SK-N-SH treated with all-trans-retinoic acid at 6 μM for 48 hours (cell line): ENCODE results near the gene CEMIP.

Experiments used
- ATAC-seq: fragments of 200-7000 bp; cut with Tn5 transposase; 3 replicates; pipeline ENCODE4 v1.9.1; 2020; ENCODE audit warnings: mild to moderate bottlenecking, moderate library complexity
- ARNTL ChIP-seq: fragments of 450-650 bp; formaldehyde crosslinking; IDR thresholded peaks from 2 replicates; pipeline ENCODE4 v1.5.0; 2020; ENCODE audit warnings: low read depth, mild to moderate bottlenecking, moderate library complexity, borderline replicate concordance
- BACH2 ChIP-seq: fragments of 250-450 bp; sonication (Bioruptor Pico); IDR thresholded peaks from 2 replicates; pipeline ENCODE4 v1.9.0; 2021; ENCODE audit warnings: mild to moderate bottlenecking, borderline replicate concordance
- CREB5 ChIP-seq: fragments of 250-450 bp; sonication (Bioruptor Pico); IDR thresholded peaks from 2 replicates; pipeline ENCODE4 v1.5.1; 2020; ENCODE audit warnings: low read depth, mild to moderate bottlenecking, moderate library complexity
- CSDC2 ChIP-seq: fragments of 250-450 bp; sonication (Bioruptor Pico); IDR thresholded peaks from 2 replicates; pipeline ENCODE4 v1.5.0; 2020; ENCODE audit warnings: mild to moderate bottlenecking, moderate library complexity
- CSRNP3 ChIP-seq: fragments of 250-450 bp; sonication (Bioruptor Pico); IDR thresholded peaks from 2 replicates; pipeline ENCODE4 v1.5.1; 2021; ENCODE audit warnings: mild to moderate bottlenecking, moderate library complexity
- ESRRG ChIP-seq: fragments of 250-450 bp; sonication (Bioruptor Pico); IDR thresholded peaks from 2 replicates; pipeline ENCODE4 v1.6.1; 2021; ENCODE audit warnings: mild to moderate bottlenecking
- GLIS3 ChIP-seq: fragments of 250-450 bp; sonication (Bioruptor Pico); IDR thresholded peaks from 2 replicates; pipeline ENCODE4 v1.5.0; 2020; ENCODE audit warnings: mild to moderate bottlenecking, moderate library complexity
- ISL1 ChIP-seq: fragments of 250-450 bp; sonication (Bioruptor Pico); IDR thresholded peaks from 2 replicates; pipeline ENCODE4 v2.1.2; 2022; ENCODE audit warnings: mild to moderate bottlenecking, moderate library complexity
- PATZ1 ChIP-seq: fragments of 250-450 bp; sonication (Bioruptor Pico); IDR thresholded peaks from 2 replicates; pipeline ENCODE4 v1.8.0; 2020; ENCODE audit warnings: mild to moderate bottlenecking, moderate library complexity, borderline replicate concordance
- POU6F1 ChIP-seq: fragments of 250-450 bp; sonication (Bioruptor Pico); IDR thresholded peaks from 2 replicates; pipeline ENCODE4 v1.8.0; 2021; ENCODE audit warnings: low read depth, mild to moderate bottlenecking, moderate library complexity, borderline replicate concordance
- PPARA ChIP-seq: fragments of 250-450 bp; sonication (Bioruptor Pico); IDR thresholded peaks from 2 replicates; pipeline ENCODE4 v1.5.0; 2020; ENCODE audit warnings: mild to moderate bottlenecking, borderline replicate concordance
- RARB ChIP-seq: fragments of 250-450 bp; sonication (Bioruptor Pico); IDR thresholded peaks from 2 replicates; pipeline ENCODE4 v1.8.0; 2021; ENCODE audit warnings: mild to moderate bottlenecking, moderate library complexity
- SNAI2 ChIP-seq: fragments of 250-450 bp; sonication (Bioruptor Pico); IDR thresholded peaks from 2 replicates; pipeline ENCODE4 v1.5.0; 2020; ENCODE audit warnings: mild to moderate bottlenecking, moderate library complexity
- TCF4 ChIP-seq: fragments of 250-450 bp; sonication (Bioruptor Pico); IDR thresholded peaks from 2 replicates; pipeline ENCODE4 v1.8.0; 2021; ENCODE audit warnings: mild to moderate bottlenecking, moderate library complexity, borderline replicate concordance
- TSHZ2 ChIP-seq: fragments of 250-450 bp; sonication (Bioruptor Pico); IDR thresholded peaks from 2 replicates; pipeline ENCODE4 v1.5.0; 2020; ENCODE audit warnings: mild to moderate bottlenecking, moderate library complexity
- ZC3H10 ChIP-seq: fragments of 250-450 bp; sonication (Bioruptor Pico); IDR thresholded peaks from 2 replicates; pipeline ENCODE4 v1.5.1; 2021; ENCODE audit warnings: mild to moderate bottlenecking, moderate library complexity
- ZFP3 ChIP-seq: fragments of 250-450 bp; sonication (Bioruptor Pico); IDR thresholded peaks from 2 replicates; pipeline ENCODE4 v1.5.0; 2020; ENCODE audit warnings: mild to moderate bottlenecking, moderate library complexity
- ZFP30 ChIP-seq: fragments of 450-650 bp; formaldehyde crosslinking; IDR thresholded peaks from 2 replicates; pipeline ENCODE4 v1.5.0; 2022; ENCODE audit warnings: mild to moderate bottlenecking, moderate library complexity
- ZNF565 ChIP-seq: fragments of 450-650 bp; formaldehyde crosslinking; conservative IDR thresholded peaks from 2 replicates; pipeline ENCODE4 v1.5.0; 2020; ENCODE audit warnings: low read depth, mild to moderate bottlenecking, moderate library complexity
- ZNF70 ChIP-seq: fragments of 450-650 bp; formaldehyde crosslinking; IDR thresholded peaks from 2 replicates; pipeline ENCODE4 v1.5.0; 2020; ENCODE audit warnings: mild to moderate bottlenecking, moderate library complexity
- ZNF8 ChIP-seq: fragments of 450-650 bp; formaldehyde crosslinking; IDR thresholded peaks from 2 replicates; pipeline ENCODE4 v1.5.0; 2020; ENCODE audit warnings: mild to moderate bottlenecking, moderate library complexity

CEMIP gene

GRCh38 chr15:80769153-80769828 is 9.9 kb upstream of the CEMIP start:
- TF ChIP-seq ARNTL (CRISPR knock-in tag) (no peak), ZFP30 (no peak)
- no peak for ATAC-seq

- TF ChIP-seq ZFP3 (CRISPR knock-in tag) (no peak), ZNF565 (CRISPR knock-in tag) (no peak), ZNF8 (no peak), ZC3H10 (CRISPR knock-in tag) (no peak), ISL1 (CRISPR knock-in tag) (no peak), GLIS3 (CRISPR knock-in tag) (no peak), ARNTL (CRISPR knock-in tag) (no peak), TSHZ2 (CRISPR knock-in tag) (no peak), SNAI2 (CRISPR knock-in tag) (no peak), BACH2 (no peak), PPARA (CRISPR knock-in tag) (no peak), PATZ1 (CRISPR knock-in tag) (no peak), CSRNP3 (no peak), ZNF70 (CRISPR knock-in tag) (no peak), TCF4 (CRISPR knock-in tag) (no peak)
- ATAC-seq, result no peak
Measured at GRCh38 chr15:80769829-80770705, 9.1 kb upstream of the CEMIP start.

- no peak for ATAC-seq
- TF ChIP-seq ZC3H10 (CRISPR knock-in tag), result no peak
- no peak for TF ChIP-seq ISL1 (CRISPR knock-in tag)
- TF ChIP-seq ZFP3 (CRISPR knock-in tag), result no peak
- TF ChIP-seq ZFP30, result no peak
- TF ChIP-seq ZNF70 (CRISPR knock-in tag), result no peak
- no peak for TF ChIP-seq SNAI2 (CRISPR knock-in tag)
- no peak for TF ChIP-seq RARB (CRISPR knock-in tag)
- TF ChIP-seq CREB5 (CRISPR knock-in tag), result no peak
- no peak for TF ChIP-seq CSDC2 (CRISPR knock-in tag)
- no peak for TF ChIP-seq ZNF8
- TF ChIP-seq ARNTL (CRISPR knock-in tag), result no peak
- TF ChIP-seq ESRRG (CRISPR knock-in tag), result no peak
- TF ChIP-seq POU6F1 (CRISPR knock-in tag), result no peak
- no peak for TF ChIP-seq ZNF565 (CRISPR knock-in tag)
Measured at GRCh38 chr15:80773122-80773551, 6.0 kb upstream of the CEMIP start.
